ENCODE measurements around the gene CDH1. TPM values are rescaled to one million over a fixed set of nuclear protein-coding genes. Genes with fewer than 3 reads are reported as not detected.

Gene CDH1
- total RNA-seq, 1 donor = not detected

DNA sequence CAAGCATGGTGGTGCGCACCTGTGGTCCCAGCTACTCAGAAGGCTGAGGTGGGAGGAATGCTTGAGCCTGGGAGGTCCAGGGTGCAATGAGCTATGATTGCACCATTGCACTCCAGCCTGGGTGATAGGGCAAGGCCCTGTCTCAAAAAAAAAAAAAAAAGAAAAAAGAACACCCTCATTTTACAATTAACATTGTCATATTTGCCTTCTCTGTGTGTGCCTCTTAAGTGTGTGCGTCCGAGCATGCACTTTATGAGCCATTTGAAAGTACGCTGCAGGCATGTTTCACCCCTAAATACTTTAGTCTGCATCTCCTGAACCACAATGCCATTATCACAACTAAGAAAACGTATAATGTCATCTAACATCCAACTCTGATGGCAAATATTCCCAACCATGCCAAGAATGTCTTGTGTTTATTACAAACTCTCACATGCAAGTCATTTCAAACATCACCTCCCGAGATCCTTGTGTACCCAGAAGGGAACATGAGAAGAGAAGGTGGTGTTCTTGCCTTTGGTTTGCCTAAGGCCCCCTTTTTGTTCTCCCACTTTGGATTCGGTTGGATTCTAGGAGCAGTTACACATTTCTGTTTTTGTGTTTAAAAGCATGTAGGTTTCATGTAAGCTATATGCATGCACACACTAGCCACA lies 38.0 kb downstream of the CDH1 start:
- no peak overlapping the region for H3K4me3 ChIP-seq (ENCODE audit: low read depth, low read length)
- no peak for DNase-seq (ENCODE audit: low read depth)
- TF ChIP-seq, protein P1, sequence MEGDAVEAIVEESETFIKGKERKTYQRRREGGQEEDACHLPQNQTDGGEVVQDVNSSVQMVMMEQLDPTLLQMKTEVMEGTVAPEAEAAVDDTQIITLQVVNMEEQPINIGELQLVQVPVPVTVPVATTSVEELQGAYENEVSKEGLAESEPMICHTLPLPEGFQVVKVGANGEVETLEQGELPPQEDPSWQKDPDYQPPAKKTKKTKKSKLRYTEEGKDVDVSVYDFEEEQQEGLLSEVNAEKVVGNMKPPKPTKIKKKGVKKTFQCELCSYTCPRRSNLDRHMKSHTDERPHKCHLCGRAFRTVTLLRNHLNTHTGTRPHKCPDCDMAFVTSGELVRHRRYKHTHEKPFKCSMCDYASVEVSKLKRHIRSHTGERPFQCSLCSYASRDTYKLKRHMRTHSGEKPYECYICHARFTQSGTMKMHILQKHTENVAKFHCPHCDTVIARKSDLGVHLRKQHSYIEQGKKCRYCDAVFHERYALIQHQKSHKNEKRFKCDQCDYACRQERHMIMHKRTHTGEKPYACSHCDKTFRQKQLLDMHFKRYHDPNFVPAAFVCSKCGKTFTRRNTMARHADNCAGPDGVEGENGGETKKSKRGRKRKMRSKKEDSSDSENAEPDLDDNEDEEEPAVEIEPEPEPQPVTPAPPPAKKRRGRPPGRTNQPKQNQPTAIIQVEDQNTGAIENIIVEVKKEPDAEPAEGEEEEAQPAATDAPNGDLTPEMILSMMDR (IDR thresholded peaks at IDR 0.05; ENCODE audit: insufficient read depth, low read length) = no peak

DNA sequence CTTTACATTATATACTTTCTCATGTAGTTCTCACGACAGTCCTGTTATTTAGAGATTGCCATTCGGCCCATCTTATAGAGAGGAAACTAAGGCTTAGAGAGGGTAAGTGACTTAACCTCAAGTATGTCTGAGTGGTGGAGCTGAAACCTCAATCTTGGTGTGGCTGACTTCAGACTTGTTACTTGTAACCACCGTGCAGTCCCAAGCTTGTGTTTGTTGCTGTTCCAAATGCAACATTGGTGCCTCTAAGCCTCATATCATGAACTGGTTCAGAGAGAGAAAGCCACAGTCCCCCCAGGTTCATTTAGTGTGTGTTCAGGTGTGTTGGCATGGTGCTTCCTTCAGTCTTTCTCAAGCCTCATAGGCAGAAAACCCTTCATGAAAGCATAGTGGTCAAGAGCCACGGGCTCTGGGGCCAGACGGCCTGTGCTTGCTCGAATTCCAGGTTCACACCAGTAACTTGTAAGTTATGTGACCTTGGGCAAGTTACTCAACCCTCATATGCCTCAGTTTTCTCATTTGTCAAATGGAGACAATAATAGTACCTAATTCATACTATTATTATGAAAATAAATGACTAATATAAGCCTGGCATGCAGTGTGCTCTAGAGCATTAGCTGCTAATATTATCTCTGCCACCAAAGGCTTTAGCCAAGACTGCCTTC lies 39.9 kb downstream of the CDH1 start:
- no peak for DNase-seq (ENCODE audit: low read depth)
- no peak overlapping the region for H3K4me3 ChIP-seq (ENCODE audit: low read depth, low read length)
- TF ChIP-seq, protein P1 (IDR thresholded peaks at IDR 0.05; ENCODE audit: insufficient read depth, low read length) = no peak

GRCh38 chr16:68778551-68779231 lies 41.6 kb downstream of the CDH1 start:
- no peak overlapping the region for H3K4me3 ChIP-seq (ENCODE audit: low read depth, low read length)
- TF ChIP-seq, protein P1 (IDR thresholded peaks at IDR 0.05; ENCODE audit: insufficient read depth, low read length) = no peak
- no peak for DNase-seq (ENCODE audit: low read depth)

- TF ChIP-seq, protein P1 (IDR thresholded peaks at IDR 0.05; ENCODE audit: insufficient read depth, low read length) = no peak
- no peak overlapping the region for H3K4me3 ChIP-seq (ENCODE audit: low read depth, low read length)
- DNase-seq (ENCODE audit: low read depth) = no peak
These were observed 42.8 kb downstream of the CDH1 start for GRCh38 chr16:68779891-68780290.

GRCh38 chr16:68781784-68782183 lies 44.7 kb downstream of the CDH1 start:
- DNase-seq (ENCODE audit: low read depth) = no peak
- TF ChIP-seq, protein P1 (IDR thresholded peaks at IDR 0.05; ENCODE audit: insufficient read depth, low read length) = no peak
- H3K4me3 ChIP-seq (ENCODE audit: low read depth, low read length) = no peak overlapping the region

DNA sequence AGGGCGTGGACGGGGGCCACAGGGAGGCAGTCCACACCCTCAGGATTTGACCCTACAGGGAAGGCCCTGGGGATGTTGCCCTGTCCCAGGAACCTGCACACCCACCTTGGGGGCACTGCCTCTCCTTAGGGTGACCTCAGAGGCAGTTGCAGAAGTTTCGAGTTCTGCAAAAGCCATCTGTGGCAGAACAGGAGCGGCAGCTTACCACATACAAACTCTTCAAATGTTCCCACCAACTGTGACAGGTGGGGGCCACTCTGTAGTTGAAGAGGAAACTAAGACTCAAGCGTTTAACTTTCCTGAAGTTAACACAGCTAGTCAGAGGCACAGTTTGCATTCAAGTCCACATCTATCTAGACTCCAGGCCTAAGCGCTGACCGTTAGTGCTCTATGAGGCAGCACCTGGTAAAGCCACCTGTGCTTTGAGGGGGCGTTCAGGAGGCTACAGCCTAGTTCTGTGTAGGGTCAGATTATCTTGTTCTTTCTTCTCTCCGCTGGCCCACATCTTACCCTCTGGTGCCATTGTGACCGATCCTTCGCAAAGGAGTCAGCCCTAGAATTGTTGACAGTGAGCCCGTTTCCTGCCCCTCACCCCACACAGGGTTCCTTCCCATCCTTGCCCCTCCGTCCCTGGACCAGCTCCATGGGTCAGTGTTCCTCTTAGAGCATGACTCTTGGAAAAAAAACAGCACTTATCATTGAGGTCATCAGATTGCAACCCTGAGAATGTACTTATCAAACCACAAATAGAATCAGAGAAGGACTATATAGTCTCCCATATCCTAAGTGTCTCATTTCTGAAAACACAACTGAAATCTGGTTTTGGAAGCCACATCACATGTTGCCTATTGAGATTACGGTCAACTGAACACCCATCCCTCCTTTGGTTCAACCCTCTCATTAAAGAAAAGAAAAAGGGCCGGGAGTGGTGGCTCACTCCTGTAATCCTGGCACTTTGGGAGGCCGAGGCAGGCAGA lies 45.4 kb downstream of the CDH1 start:
- TF ChIP-seq, protein P1 (IDR thresholded peaks at IDR 0.05; ENCODE audit: insufficient read depth, low read length) = no peak
- DNase-seq (ENCODE audit: low read depth) = no peak
- no peak overlapping the region for H3K4me3 ChIP-seq (ENCODE audit: low read depth, low read length)
